ENCODE data around the gene COL19A1.
A peak's percentile ranks its signal among the peaks of the same experiment; 100 is the strongest.

Gene COL19A1

GRCh38 chr6:70130865-70131264 is 264.5 kb downstream of the COL19A1 start:
- DNase-seq, result no peak

- no peak for DNase-seq
These were observed 265.2 kb downstream of the COL19A1 start for GRCh38 chr6:70131528-70131927.

- no peak for DNase-seq
These were observed 266.9 kb downstream of the COL19A1 start for GRCh38 chr6:70133246-70133645.

GRCh38 chr6:70134542-70134941 is 268.2 kb downstream of the COL19A1 start:
- no peak for DNase-seq

- DNase-seq, result no peak
These were observed 269.1 kb downstream of the COL19A1 start for GRCh38 chr6:70135219-70136160.

GRCh38 chr6:70136996-70137395 is 270.6 kb downstream of the COL19A1 start:
- DNase-seq, result no peak

- DNase-seq, result no peak
These were observed 274.1 kb downstream of the COL19A1 start for GRCh38 chr6:70140496-70140895.

GRCh38 chr6:70142034-70142433 is 275.7 kb downstream of the COL19A1 start:
- DNase-seq, result no peak

GRCh38 chr6:70145178-70145577 is 278.8 kb downstream of the COL19A1 start:
- no peak for DNase-seq

GRCh38 chr6:70149209-70149788 is 282.9 kb downstream of the COL19A1 start:
- no peak for DNase-seq

GRCh38 chr6:70150521-70150920 is 284.2 kb downstream of the COL19A1 start:
- no peak for DNase-seq

GRCh38 chr6:70151616-70152015 is 285.3 kb downstream of the COL19A1 start:
- DNase-seq, result no peak

- no peak for DNase-seq
These were observed 286.4 kb downstream of the COL19A1 start for GRCh38 chr6:70152786-70153185.

- DNase-seq, result no peak
These were observed 290.7 kb downstream of the COL19A1 start for GRCh38 chr6:70157086-70157485.

- DNase-seq, result no peak
These were observed 293.9 kb downstream of the COL19A1 start for GRCh38 chr6:70160276-70160675.

- DNase-seq, result no peak
These were observed 296.6 kb downstream of the COL19A1 start for GRCh38 chr6:70162972-70163371.

GRCh38 chr6:70163795-70164194 is 297.4 kb downstream of the COL19A1 start:
- no peak for DNase-seq

GRCh38 chr6:70164556-70164955 is 298.2 kb downstream of the COL19A1 start:
- no peak for DNase-seq

- peak; percentile 12 to 46 (median 24) for DNase-seq
These were observed 300.0 kb downstream of the COL19A1 start for GRCh38 chr6:70166088-70166958.

- DNase-seq, result no peak
These were observed 302.5 kb downstream of the COL19A1 start for GRCh38 chr6:70168681-70169377.

GRCh38 chr6:70171236-70171635 is 304.9 kb downstream of the COL19A1 start:
- no peak for DNase-seq

GRCh38 chr6:70172252-70172651 is 305.9 kb downstream of the COL19A1 start:
- no peak for DNase-seq

Data from suppressor macrophage (primary cell).